Epithelial cell of proximal tubule (primary cell): ENCODE data around the gene RPAP2. TPM values are rescaled to one million over a fixed set of nuclear protein-coding genes. Genes with fewer than 3 reads are reported as not detected.

Experiments
- DNase-seq: peaks from one replicate; pipeline ENCODE4 v3.0.0-alpha.2; 2011; ENCODE audit warnings: low read depth
- H3K4me3 ChIP-seq: 2 replicates; pipeline ENCODE4 v1.5.1; 2011; ENCODE audit warnings: low read depth, mild to moderate bottlenecking, low read length
- total RNA-seq: library from RNA; depleted of rRNA; stranded (reverse); fragments of >200 nt; gene quantifications from 2 replicates; pipeline ENCODE4 v1.2.3, GENCODE V29; 2015
- TF ChIP-seq, protein P1 (sequence below): conservative IDR thresholded peaks from 2 replicates; pipeline ENCODE4 v1.5.1; 2012; ENCODE audit warnings: low read depth, mild to moderate bottlenecking, low read length

Gene RPAP2
- total RNA-seq, 1 donor from 2014 or later, result 3.7 TPM

DNA sequence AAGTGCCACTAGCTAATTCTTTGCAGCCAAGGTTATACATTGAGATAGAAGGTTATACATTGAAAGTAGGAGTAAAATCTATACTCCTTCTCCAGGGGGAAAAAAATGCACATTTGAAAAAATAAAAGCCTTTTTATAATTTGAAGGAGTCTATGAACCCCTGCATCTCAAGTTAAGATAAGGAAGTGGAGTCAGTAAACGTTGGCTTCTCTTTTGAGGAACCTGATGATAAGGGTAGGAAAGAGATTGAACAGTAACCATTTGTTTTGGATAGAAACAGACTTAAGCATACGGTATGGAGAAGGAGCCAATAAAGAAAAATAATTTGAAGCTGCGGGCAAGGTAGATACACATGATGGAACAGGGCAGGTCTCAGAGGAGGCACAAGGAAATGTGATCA is 64.1 kb downstream of the RPAP2 start:
- TF ChIP-seq, protein P1, sequence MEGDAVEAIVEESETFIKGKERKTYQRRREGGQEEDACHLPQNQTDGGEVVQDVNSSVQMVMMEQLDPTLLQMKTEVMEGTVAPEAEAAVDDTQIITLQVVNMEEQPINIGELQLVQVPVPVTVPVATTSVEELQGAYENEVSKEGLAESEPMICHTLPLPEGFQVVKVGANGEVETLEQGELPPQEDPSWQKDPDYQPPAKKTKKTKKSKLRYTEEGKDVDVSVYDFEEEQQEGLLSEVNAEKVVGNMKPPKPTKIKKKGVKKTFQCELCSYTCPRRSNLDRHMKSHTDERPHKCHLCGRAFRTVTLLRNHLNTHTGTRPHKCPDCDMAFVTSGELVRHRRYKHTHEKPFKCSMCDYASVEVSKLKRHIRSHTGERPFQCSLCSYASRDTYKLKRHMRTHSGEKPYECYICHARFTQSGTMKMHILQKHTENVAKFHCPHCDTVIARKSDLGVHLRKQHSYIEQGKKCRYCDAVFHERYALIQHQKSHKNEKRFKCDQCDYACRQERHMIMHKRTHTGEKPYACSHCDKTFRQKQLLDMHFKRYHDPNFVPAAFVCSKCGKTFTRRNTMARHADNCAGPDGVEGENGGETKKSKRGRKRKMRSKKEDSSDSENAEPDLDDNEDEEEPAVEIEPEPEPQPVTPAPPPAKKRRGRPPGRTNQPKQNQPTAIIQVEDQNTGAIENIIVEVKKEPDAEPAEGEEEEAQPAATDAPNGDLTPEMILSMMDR, result no peak
- DNase-seq, result no peak
- no peak overlapping the region for H3K4me3 ChIP-seq

DNA sequence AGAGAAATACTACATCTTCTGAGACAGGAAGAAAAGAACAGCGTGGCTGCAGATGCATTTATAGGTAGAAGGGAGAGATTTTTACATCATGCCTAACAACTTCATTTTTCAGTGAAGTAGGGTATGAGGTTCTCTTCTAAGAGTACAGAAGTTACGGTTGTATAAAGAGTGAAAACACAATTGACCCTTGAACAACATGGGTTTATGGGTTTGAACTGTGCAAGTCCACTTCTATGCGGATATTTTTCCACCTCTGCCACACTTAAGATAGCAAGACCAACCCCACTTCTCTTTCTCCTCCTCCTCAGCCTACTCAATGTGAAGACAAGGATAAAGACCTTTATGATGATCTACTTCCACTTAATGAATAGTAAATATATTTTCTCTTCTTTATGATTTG is 64.5 kb downstream of the RPAP2 start:
- TF ChIP-seq, protein P1, result no peak
- no peak overlapping the region for H3K4me3 ChIP-seq
- no peak for DNase-seq

DNA sequence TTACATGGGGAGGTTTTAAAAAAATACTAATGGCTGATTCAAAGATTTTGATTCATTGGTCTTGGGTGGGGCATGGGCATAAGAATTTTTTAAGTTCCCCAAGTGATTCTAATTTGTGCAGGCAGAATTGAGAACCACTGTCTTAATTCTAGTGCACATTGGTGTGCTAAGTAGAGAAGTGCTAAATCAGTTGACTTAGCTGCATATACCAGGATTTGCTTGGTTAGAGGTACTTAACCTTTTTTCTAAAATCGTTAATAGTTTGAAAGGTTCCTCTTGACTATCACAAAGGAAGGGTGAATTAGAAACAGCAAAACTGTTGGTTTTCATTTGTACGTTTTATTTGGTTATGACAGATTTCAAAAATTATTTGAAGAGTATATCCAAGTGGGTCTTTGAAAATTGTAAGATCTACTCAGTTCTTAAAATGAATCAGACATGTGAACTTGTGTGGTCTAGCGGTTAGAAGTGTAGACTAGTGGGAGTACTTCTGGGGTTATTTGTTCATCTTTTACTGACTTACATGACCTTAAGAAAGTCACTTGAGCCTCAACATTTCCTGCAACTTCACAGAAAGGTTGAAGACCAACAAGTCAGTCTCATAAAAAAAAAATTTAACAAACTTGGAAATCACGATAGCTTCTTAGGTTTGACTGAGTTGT is 66.7 kb downstream of the RPAP2 start:
- H3K4me3 ChIP-seq, result no peak overlapping the region
- no peak for DNase-seq
- TF ChIP-seq, protein P1, result no peak

DNA sequence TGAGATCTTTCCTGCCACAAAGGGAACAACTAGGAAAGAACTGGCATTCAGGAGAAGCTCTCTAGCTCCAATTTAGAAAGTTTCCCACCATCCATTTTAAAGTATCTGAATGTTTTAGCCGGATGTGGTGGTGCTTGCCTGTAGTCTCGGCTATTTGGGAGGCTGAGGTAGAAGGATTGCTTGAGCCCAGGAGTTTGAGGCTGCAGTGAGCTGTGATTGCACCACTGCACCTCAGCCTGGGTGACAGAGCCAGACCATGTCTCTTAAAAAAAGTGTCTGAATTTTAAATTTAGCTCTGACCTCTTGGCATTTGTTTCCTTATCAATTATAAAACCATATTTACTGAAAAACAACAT is 67.2 kb downstream of the RPAP2 start:
- TF ChIP-seq, protein P1, result no peak
- DNase-seq, result no peak
- no peak overlapping the region for H3K4me3 ChIP-seq

DNA sequence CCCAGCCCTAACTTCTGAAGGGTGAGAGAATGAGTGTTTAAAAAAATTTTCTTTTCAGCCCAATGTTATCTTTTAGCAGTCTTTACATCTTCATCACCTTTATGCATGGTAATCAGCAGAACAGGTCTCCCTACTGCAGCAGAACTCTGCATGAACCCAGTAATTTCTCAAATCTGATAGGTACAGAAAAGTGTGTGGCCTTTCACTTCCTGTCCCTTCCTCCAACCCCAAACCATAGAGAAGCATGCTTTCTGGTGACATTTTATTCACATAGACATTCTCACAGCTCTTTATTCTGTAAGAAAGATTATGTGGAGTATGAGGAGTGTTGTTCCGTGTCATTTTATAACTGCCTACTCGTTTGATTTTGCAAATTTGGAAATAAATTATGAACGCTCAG is 68.6 kb downstream of the RPAP2 start:
- no peak overlapping the region for H3K4me3 ChIP-seq
- TF ChIP-seq, protein P1, result no peak

DNA sequence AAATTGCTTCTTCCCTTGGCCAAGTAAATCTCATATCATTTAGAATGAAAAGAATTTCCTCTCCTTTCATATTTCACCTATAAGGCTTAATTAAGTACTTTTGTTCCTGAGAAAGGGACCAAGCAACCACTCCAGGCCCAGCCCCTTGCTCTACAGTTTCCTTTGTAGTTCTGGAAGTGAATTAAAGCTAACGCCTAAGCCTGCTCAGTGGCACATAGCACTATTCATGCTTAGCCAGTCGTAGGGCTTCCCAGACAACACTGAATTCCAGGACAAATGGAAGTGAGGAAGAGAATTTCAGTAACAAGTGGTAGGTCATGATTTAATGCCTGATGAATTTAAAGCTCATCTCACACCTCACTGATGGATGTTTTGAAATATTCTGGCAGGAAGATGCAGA is 73.3 kb downstream of the RPAP2 start:
- TF ChIP-seq, protein P1, result no peak

More for the DNA sequence above, 68.6 kb downstream of the RPAP2 start:
- no peak for DNase-seq

DNA sequence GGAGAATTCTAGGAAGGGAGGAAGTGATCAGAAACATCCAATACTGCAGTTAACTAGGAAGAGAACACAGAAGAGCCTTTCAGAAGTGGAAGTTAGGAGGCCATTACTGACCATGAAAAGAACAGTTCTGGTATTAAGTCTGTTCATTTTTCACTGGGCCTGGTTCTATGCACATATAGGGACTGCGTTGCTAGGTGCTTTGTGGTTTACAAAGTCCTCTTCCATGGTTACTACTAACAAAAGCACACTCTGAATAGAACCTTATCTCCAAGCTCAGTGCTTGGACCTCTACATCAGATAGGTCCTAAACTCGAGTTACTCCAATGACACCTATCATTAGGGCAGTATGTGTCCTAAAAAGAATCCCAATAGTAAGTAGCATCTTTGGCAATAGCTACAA is 75.4 kb downstream of the RPAP2 start:
- no peak overlapping the region for H3K4me3 ChIP-seq
- no peak for DNase-seq
- TF ChIP-seq, protein P1, result no peak

More for the DNA sequence above, 73.3 kb downstream of the RPAP2 start:
- H3K4me3 ChIP-seq, result no peak overlapping the region
- no peak for DNase-seq
